PC-9 (cell line): ENCODE results near the gene SH3RF2.
A peak's percentile ranks its signal among the peaks of the same experiment; 100 is the strongest.

Source experiments
- EZH2 ChIP-seq: fragments of 200-600 bp; sonication (generic); IDR thresholded peaks from 2 replicates; pipeline ENCODE4 v1.8.0; 2017; ENCODE audit warnings: antibody characterized with exemption, low read depth
- TF ChIP-seq, protein P1 (sequence below): fragments of 200-600 bp; sonication (generic); conservative IDR thresholded peaks from 2 replicates; pipeline ENCODE4 v1.6.1; 2017; ENCODE audit warnings: mixed run types, antibody characterized with exemption, mild to moderate bottlenecking, moderate library complexity

- TF ChIP-seq, protein P1, sequence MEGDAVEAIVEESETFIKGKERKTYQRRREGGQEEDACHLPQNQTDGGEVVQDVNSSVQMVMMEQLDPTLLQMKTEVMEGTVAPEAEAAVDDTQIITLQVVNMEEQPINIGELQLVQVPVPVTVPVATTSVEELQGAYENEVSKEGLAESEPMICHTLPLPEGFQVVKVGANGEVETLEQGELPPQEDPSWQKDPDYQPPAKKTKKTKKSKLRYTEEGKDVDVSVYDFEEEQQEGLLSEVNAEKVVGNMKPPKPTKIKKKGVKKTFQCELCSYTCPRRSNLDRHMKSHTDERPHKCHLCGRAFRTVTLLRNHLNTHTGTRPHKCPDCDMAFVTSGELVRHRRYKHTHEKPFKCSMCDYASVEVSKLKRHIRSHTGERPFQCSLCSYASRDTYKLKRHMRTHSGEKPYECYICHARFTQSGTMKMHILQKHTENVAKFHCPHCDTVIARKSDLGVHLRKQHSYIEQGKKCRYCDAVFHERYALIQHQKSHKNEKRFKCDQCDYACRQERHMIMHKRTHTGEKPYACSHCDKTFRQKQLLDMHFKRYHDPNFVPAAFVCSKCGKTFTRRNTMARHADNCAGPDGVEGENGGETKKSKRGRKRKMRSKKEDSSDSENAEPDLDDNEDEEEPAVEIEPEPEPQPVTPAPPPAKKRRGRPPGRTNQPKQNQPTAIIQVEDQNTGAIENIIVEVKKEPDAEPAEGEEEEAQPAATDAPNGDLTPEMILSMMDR = peak; percentile 63
- TF ChIP-seq EZH2 = no peak
Observed at GRCh38 chr5:145908206-145908960, 28.0 kb upstream of the SH3RF2 start.
